Cardiac fibroblast (primary cell): Measurements from ENCODE around the gene TTC12.

Experiments
- DNase-seq, 2 donors: peaks; one replicate each; pipeline versions ENCODE4 v3.0.0 to v3.0.0-alpha.2; 2010; ENCODE audit warnings: low read depth in 2 of 2
- H3K4me3 ChIP-seq, 2 donors: replicated peaks in 1 of 2; 1 replicate in 1 of 2; 2 replicates in 1 of 2; pipeline ENCODE4 v1.5.1; 2011; ENCODE audit warnings: low read depth in 2 of 2, low read length in 2 of 2, mild to moderate bottlenecking in 2 of 2, moderate library complexity in 1 of 2
- TF ChIP-seq, protein P1 (sequence below): IDR thresholded peaks from one replicate; pipeline ENCODE4 v1.5.1; 2011; ENCODE audit warnings: low read depth, mild to moderate bottlenecking, low read length, inconsistent platforms

Gene TTC12

DNA sequence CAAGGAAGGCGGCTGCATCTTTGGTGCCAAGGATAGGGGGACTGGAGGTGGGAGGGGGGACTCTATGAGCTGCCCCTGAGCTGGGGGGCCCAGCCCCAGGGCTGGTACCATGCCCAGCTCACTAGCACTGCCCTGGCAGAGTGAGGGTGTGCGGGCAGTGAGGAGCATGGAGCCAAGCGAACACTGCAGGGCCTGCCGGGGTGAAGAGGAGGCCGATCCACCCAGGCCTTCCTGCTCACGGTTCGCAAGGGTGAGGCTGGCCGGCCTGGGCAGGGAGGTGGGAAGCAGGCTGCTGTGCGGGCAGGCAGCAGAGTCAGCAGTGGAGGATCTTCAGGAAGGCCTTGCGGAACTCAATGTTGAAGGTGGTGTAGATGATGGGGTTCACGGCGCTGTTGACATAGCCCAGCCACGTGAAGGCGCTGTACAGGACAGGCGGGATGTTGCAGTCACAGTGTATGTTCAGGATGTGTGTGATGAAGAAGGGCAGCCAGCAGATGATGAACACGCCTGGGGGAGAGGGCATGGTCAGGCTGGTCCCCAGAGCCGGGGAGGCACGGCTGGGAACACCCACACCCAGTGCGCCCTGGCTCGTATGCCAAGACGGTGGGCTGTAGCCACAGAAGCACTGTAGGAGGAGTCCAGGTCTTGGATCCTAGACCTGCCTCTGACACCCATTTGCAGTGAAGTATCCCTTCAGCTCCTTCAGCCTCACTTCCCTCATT lies 96.2 kb downstream of the TTC12 start:
- no peak overlapping the region for H3K4me3 ChIP-seq
- TF ChIP-seq, protein P1, sequence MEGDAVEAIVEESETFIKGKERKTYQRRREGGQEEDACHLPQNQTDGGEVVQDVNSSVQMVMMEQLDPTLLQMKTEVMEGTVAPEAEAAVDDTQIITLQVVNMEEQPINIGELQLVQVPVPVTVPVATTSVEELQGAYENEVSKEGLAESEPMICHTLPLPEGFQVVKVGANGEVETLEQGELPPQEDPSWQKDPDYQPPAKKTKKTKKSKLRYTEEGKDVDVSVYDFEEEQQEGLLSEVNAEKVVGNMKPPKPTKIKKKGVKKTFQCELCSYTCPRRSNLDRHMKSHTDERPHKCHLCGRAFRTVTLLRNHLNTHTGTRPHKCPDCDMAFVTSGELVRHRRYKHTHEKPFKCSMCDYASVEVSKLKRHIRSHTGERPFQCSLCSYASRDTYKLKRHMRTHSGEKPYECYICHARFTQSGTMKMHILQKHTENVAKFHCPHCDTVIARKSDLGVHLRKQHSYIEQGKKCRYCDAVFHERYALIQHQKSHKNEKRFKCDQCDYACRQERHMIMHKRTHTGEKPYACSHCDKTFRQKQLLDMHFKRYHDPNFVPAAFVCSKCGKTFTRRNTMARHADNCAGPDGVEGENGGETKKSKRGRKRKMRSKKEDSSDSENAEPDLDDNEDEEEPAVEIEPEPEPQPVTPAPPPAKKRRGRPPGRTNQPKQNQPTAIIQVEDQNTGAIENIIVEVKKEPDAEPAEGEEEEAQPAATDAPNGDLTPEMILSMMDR: no peak
- DNase-seq: no peak

DNA sequence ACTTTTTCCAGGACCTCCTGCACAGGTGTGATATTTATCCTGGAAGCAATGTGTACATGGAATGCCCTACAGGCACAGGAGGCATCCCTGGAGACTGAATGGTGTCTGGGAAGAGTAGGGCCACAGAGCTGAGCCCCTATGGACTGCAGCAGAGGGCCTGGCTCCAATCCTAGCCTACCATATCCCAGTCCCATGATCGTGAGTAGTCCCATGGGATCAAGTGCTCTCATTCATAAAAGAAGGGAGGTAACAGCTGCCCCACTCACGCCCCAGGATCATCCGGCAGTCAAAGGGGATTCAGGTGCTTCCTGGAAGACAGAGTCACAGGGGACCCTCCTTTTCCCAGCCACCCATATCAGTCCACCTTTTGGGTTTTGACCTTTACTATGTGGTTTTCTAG lies 97.2 kb downstream of the TTC12 start:
- DNase-seq: no peak
- no peak overlapping the region for H3K4me3 ChIP-seq
- TF ChIP-seq, protein P1: no peak

DNA sequence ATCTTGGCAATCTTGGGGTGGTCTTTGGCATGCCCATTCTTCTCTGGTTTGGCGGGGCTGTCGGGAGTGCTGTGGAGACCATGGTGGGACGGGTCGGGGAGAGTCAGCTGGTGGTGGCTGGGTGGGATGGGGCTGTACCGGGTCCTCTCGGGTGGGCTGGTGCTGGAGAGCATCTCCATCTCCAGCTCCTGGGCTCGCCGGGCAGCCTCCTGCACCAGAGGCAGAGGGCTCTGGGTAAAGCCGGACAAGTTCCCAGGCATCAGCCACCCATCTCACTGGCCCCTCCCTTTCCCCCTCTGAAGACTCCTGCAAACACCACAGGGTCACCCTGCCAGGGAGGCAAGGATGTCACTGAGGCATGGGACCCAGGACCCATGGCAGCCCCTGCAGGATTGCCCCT lies 98.3 kb downstream of the TTC12 start:
- DNase-seq: no peak
- no peak overlapping the region for H3K4me3 ChIP-seq
- TF ChIP-seq, protein P1: no peak

DNA sequence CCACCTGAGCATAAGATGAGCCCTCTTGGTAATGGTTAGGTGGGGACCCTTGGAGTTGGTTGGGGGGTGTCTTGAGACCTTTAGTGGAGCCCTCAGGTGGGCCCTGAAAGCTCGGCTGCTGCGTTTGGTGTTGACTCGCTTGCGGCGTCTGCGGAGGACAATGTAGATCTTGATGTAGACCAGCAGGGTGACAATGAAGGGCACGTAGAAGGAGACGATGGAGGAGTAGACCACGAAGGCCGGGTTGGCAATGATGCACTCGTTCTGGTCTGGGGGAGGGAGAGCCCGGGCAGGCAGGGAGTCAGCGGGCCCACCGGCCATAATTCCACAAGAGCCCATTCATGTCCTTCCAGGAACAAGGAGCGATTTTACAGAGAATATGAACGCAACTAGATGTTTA lies 101.0 kb downstream of the TTC12 start:
- TF ChIP-seq, protein P1: no peak
- DNase-seq: no peak
- H3K4me3 ChIP-seq: no peak overlapping the region
